HepG2 (cell line): ENCODE measurements around the gene SHMT1.
"Not testable (repeated sequence)": the region's sequence is repeated elsewhere in the genome, so short reads cannot be mapped to it uniquely, and the experiment has no call there.

ENCODE experiments used
- CTCF ChIP-seq: sonication (generic); formaldehyde crosslinking; IDR thresholded peaks from 2 replicates; pipeline ENCODE4 v1.5.0; 2020; ENCODE audit warnings: mild to moderate bottlenecking, missing genetic modification reagents, moderate library complexity
- ELF4 ChIP-seq: sonication (generic); formaldehyde crosslinking; IDR thresholded peaks from 2 replicates; pipeline ENCODE4 v1.5.0; 2020; ENCODE audit warnings: missing genetic modification reagents, mild to moderate bottlenecking, moderate library complexity, borderline replicate concordance
- FOXM1 ChIP-seq: sonication (generic); formaldehyde crosslinking; IDR thresholded peaks from 2 replicates; pipeline ENCODE4 v1.5.0; 2020; ENCODE audit warnings: missing genetic modification reagents
- KDM5A ChIP-seq: fragments of 200-600 bp; sonication (generic); IDR thresholded peaks from 2 replicates; pipeline ENCODE4 v1.7.0; 2018; ENCODE audit warnings: antibody characterized with exemption, mild to moderate bottlenecking, low read length, borderline replicate concordance
- NCOR1 ChIP-seq: fragments of 200-600 bp; sonication (generic); IDR thresholded peaks from 2 replicates; pipeline ENCODE4 v1.7.0; 2017; ENCODE audit warnings: antibody characterized with exemption, low read length, borderline replicate concordance
- RFX5 ChIP-seq: IDR thresholded peaks from 2 replicates; pipeline ENCODE4 v1.6.1; 2011; ENCODE audit warnings: low read depth, low read length, improper control_type of control experiment
- SP2 ChIP-seq: sonication (generic); formaldehyde crosslinking; IDR thresholded peaks from 2 replicates; pipeline ENCODE4 v1.5.1; 2020; ENCODE audit warnings: mild to moderate bottlenecking, missing genetic modification reagents
- STAG1 ChIP-seq: sonication (generic); formaldehyde crosslinking; IDR thresholded peaks from 2 replicates; pipeline ENCODE4 v1.4.0; 2020; ENCODE audit warnings: missing genetic modification reagents

GRCh38 chr17:18373181-18373580 is 9.8 kb upstream of the SHMT1 start:
- not testable (repeated sequence) for TF ChIP-seq ELF4; STAG1 (CRISPR knock-in tag); CTCF (CRISPR knock-in tag); KDM5A; SP2 (CRISPR knock-in tag); FOXM1 (CRISPR knock-in tag); NCOR1; RFX5
